Liver (tissue), 9 donors: ENCODE data around the gene TEX44. TPM values are rescaled to one million over a fixed set of nuclear protein-coding genes. Genes with fewer than 3 reads are reported as not detected.

ENCODE experiments used
- DNase-seq: peaks from one replicate; pipeline ENCODE4 v3.0.0-alpha.2; 2017; ENCODE audit warnings: low spot score
- H3K27ac ChIP-seq, 2 donors: one replicate each; pipeline ENCODE4 v1.7.0; 2013; ENCODE audit warnings: inconsistent platforms in 2 of 2, low read length in 2 of 2, control low read depth in 1 of 2, low read depth in 1 of 2, mild to moderate bottlenecking in 1 of 2
- H3K27me3 ChIP-seq, 4 donors: one replicate each; pipeline versions ENCODE4 v1.6.1 to v1.7.0; 2013; ENCODE audit warnings: low read length in 3 of 4, inconsistent platforms in 1 of 4, mild to moderate bottlenecking in 1 of 4, moderate library complexity in 1 of 4; ENCODE audit not compliant: control insufficient read depth in 4 of 4, insufficient read depth in 4 of 4
- H3K36me3 ChIP-seq, 4 donors: one replicate each; pipeline versions ENCODE4 v1.6.1 to v1.7.0; 2013; ENCODE audit warnings: low read length in 3 of 4, mild to moderate bottlenecking in 3 of 4, low read depth in 1 of 4, moderate library complexity in 1 of 4; ENCODE audit not compliant: control insufficient read depth in 4 of 4, insufficient read depth in 3 of 4
- H3K4me1 ChIP-seq, 4 donors: one replicate each; pipeline versions ENCODE4 v1.6.1 to v1.7.0; 2013; ENCODE audit warnings: low read length in 3 of 4, mild to moderate bottlenecking in 3 of 4, moderate library complexity in 1 of 4; ENCODE audit not compliant: control insufficient read depth in 4 of 4, insufficient read depth in 4 of 4
- H3K4me3 ChIP-seq, 3 donors: one replicate each; pipeline versions ENCODE4 v1.6.1 to v1.7.0; 2013; ENCODE audit warnings: low read length in 3 of 3, control low read depth in 1 of 3, low read depth in 1 of 3, mild to moderate bottlenecking in 1 of 3
- H3K9ac ChIP-seq, 2 donors: one replicate each; pipeline ENCODE4 v1.7.0; 2013; ENCODE audit warnings: low read length in 2 of 2, mild to moderate bottlenecking in 2 of 2, moderate library complexity in 2 of 2, control low read depth in 1 of 2, low read depth in 1 of 2
- H3K9me3 ChIP-seq, 4 donors: one replicate each; pipeline versions ENCODE4 v1.6.1 to v1.7.0; 2013; ENCODE audit warnings: low read length in 3 of 4; ENCODE audit not compliant: control insufficient read depth in 4 of 4
- ATF3 ChIP-seq: IDR thresholded peaks from 2 replicates; pipeline ENCODE4 v1.6.1; 2016; ENCODE audit warnings: antibody characterized with exemption
- CTCF ChIP-seq: fragments of 150-350 bp; IDR thresholded peaks from 2 replicates; pipeline ENCODE4 v1.5.1; 2017; ENCODE audit warnings: improper control_type of control experiment, low read depth, low read length; ENCODE audit not compliant: missing input control
- EGR1 ChIP-seq, 2 donors: IDR thresholded peaks; 2 replicates each; pipeline ENCODE4 v1.6.1; 2016 to 2018; ENCODE audit warnings: antibody characterized with exemption in 2 of 2, low read depth in 2 of 2
- FOXA1 ChIP-seq: IDR thresholded peaks from 2 replicates; pipeline ENCODE4 v1.6.1; 2016; ENCODE audit warnings: antibody characterized with exemption
- FOXA2 ChIP-seq: IDR thresholded peaks from 2 replicates; pipeline ENCODE4 v1.6.1; 2016; ENCODE audit warnings: antibody characterized with exemption
- GABPA ChIP-seq, 2 donors: IDR thresholded peaks in 1 of 2; conservative IDR thresholded peaks in 1 of 2; 2 replicates each; pipeline ENCODE4 v1.6.1; 2016; ENCODE audit warnings: antibody characterized with exemption in 2 of 2, mild to moderate bottlenecking in 1 of 2, moderate library complexity in 1 of 2
- HNF4A ChIP-seq, 2 donors: conservative IDR thresholded peaks; 2 replicates each; pipeline ENCODE4 v1.6.1; 2016; ENCODE audit warnings: antibody characterized with exemption in 2 of 2, mild to moderate bottlenecking in 2 of 2
- HNF4G ChIP-seq: IDR thresholded peaks from 2 replicates; pipeline ENCODE4 v1.6.1; 2016; ENCODE audit warnings: antibody characterized with exemption
- JUND ChIP-seq, 2 donors: IDR thresholded peaks; 2 replicates each; pipeline ENCODE4 v1.6.1; 2016; ENCODE audit warnings: antibody characterized with exemption in 2 of 2
- MAX ChIP-seq: IDR thresholded peaks from 2 replicates; pipeline ENCODE4 v1.6.1; 2016; ENCODE audit warnings: antibody characterized with exemption
- NR2F2 ChIP-seq: IDR thresholded peaks from 2 replicates; pipeline ENCODE4 v1.6.1; 2016; ENCODE audit warnings: antibody characterized with exemption
- RAD21 ChIP-seq, 2 donors: IDR thresholded peaks; 2 replicates each; pipeline ENCODE4 v1.6.1; 2016; ENCODE audit warnings: antibody characterized with exemption in 2 of 2, mild to moderate bottlenecking in 2 of 2
- REST ChIP-seq: IDR thresholded peaks from 2 replicates; pipeline ENCODE4 v1.6.1; 2016; ENCODE audit warnings: antibody characterized with exemption, mild to moderate bottlenecking
- RXRA ChIP-seq, 2 donors: IDR thresholded peaks; 2 replicates each; pipeline ENCODE4 v1.6.1; 2017 to 2018; ENCODE audit warnings: antibody characterized with exemption in 2 of 2, mild to moderate bottlenecking in 1 of 2
- SP1 ChIP-seq: IDR thresholded peaks from 2 replicates; pipeline ENCODE4 v1.6.1; 2018; ENCODE audit warnings: antibody characterized with exemption, mild to moderate bottlenecking
- TAF1 ChIP-seq: conservative IDR thresholded peaks from 2 replicates; pipeline ENCODE4 v1.6.1; 2016; ENCODE audit warnings: antibody characterized with exemption, mild to moderate bottlenecking
- ZBTB33 ChIP-seq: IDR thresholded peaks from 2 replicates; pipeline ENCODE4 v1.6.1; 2016; ENCODE audit warnings: antibody characterized with exemption
- WGBS: extraction: QIAGEN DNeasy Blood & Tissue Kit; methylation state at CpG from one replicate; pipeline ENCODE4 v1.1.7; 2013; 5-methylcytosine and 5-hydroxymethylcytosine counted together
- polyA plus RNA-seq, 2 donors: library from polyadenylated mRNA; stranded (reverse) in 1 of 2; unstranded in 1 of 2; fragments of 200-250 nt in 1 of 2; fragments of >200 nt in 1 of 2; fragmentation: Nextera tagmentation in 1 of 2; extraction: Ambion mirVana in 1 of 2; gene quantifications; one replicate each; pipeline versions ENCODE4 v1.2.1 to v1.2.3, GENCODE V29; 2013 to 2015
- total RNA-seq, 2 donors: library from RNA; depleted of rRNA; stranded (reverse); fragments of >200 nt; gene quantifications; one replicate each; pipeline ENCODE4 v1.2.3, GENCODE V29; 2014
- donor health status: healthy.
- donor health status: healthy.
- donor health status: healthy.
- donor health status: healthy.
- donor health status: healthy.

The TEX44 gene
- total and polyA plus RNA-seq, 4 donors = not detected

GRCh38 chr2:231573096-231573495, 19.6 kb upstream of the TEX44 start:
- Histone ChIP-seq H3K36me3 (no peaks in the 10 kb centered on the region), H3K9me3 (no peaks in the 10 kb centered on the region), H3K9ac (no peak overlapping the region), H3K27ac (no peak overlapping the region), H3K4me3 (no peak overlapping the region), H3K27me3 (no peaks in the 10 kb centered on the region), H3K4me1 (no peaks in the 10 kb centered on the region)
- no peak for DNase-seq
- 65% methylated on average over 4 of the region's 4 CpGs for WGBS
- TF ChIP-seq FOXA2 (no peak), GABPA (IDR thresholded peaks at IDR 0.05 in 1 of 2, conservative IDR thresholded peaks at IDR 0.05 in 1 of 2) (no peak), REST (no peak), MAX (no peak), CTCF (no peak), FOXA1 (no peak), RAD21 (IDR thresholded peaks at IDR 0.05) (no peak), SP1 (no peak), HNF4G (no peak), NR2F2 (no peak), EGR1 (IDR thresholded peaks at IDR 0.05; ENCODE audit: low read depth in 2 of 2) (no peak), TAF1 (no peak), RXRA (IDR thresholded peaks at IDR 0.05) (no peak), JUND (IDR thresholded peaks at IDR 0.05) (no peak), ATF3 (no peak), ZBTB33 (no peak), HNF4A (conservative IDR thresholded peaks at IDR 0.05) (no peak)
